Left lung (tissue), 10 donors: ENCODE measurements around the gene CCDC137. TPM values are rescaled to one million over a fixed set of nuclear protein-coding genes. Genes with fewer than 3 reads are reported as not detected.

Experiments
- ATAC-seq: fragments of 200-7000 bp; cut with Tn5 transposase; one replicate; pipeline ENCODE4 v1.9.1; 2020; ENCODE audit warnings: moderate library complexity
- DNase-seq, 4 donors: peaks; one replicate each; pipeline ENCODE4 v3.0.0-alpha.2; 2013 to 2020
- H3K27ac ChIP-seq, 2 donors: fragments of 200-600 bp; sonication (generic) in 1 of 2; one replicate each; pipeline versions ENCODE4 v1.5.0 to v1.8.0; 2020 to 2021
- H3K27me3 ChIP-seq, 2 donors: fragments of 200-600 bp; sonication (generic) in 1 of 2; one replicate each; pipeline versions ENCODE4 v1.5.0 to v1.8.0; 2020 to 2021
- H3K36me3 ChIP-seq, 2 donors: fragments of 200-600 bp; sonication (generic) in 1 of 2; one replicate each; pipeline versions ENCODE4 v1.5.0 to v1.8.0; 2020 to 2021
- H3K4me1 ChIP-seq, 2 donors: fragments of 200-600 bp; one replicate each; pipeline ENCODE4 v1.8.0; 2021
- H3K4me3 ChIP-seq, 2 donors: fragments of 200-600 bp; sonication (generic) in 1 of 2; one replicate each; pipeline versions ENCODE4 v1.5.0 to v1.8.0; 2020 to 2021; ENCODE audit warnings: mild to moderate bottlenecking in 1 of 2
- H3K9me3 ChIP-seq, 2 donors: fragments of 200-600 bp; sonication (generic) in 1 of 2; one replicate each; pipeline versions ENCODE4 v1.5.0 to v1.8.0; 2020 to 2021
- intact Hi-C, 2 donors: fragments of 100-400 bp; cut with DNase I; formaldehyde crosslinking; loops; one replicate each; pipeline versions ENCODE4 v1.11.2 to v1.14.2; 2022
- polyA plus RNA-seq, 6 donors: library from polyadenylated mRNA; unstranded; fragments of 120-200 nt; gene quantifications; one replicate each; pipeline ENCODE4 v1.2.1, GENCODE V29; 2013; ENCODE audit not compliant: insufficient read length in 6 of 6
- total RNA-seq, 2 donors: library from RNA; stranded (reverse); fragmentation: NEBNext Ultra II Directional; extraction: Animal tissue kit (Norgen Biotek cat#: 25700); gene quantifications; one replicate each; pipeline ENCODE4 v1.2.1, GENCODE V29; 2021
- TF ChIP-seq, protein P1 (sequence below), 2 donors: fragments of 200-600 bp; sonication (generic) in 1 of 2; IDR thresholded peaks; one replicate each; pipeline versions ENCODE4 v1.5.0 to v1.8.0; 2021; ENCODE audit warnings: antibody characterized with exemption in 2 of 2
- donor health status: DM: no; HTN: yes; CAD: no.
- donor health status: DM: no; HTN: no; CAD: no.

CCDC137 gene
- total and polyA plus RNA-seq, 8 donors: 14.6 to 19.9 (median 15.7) TPM

GRCh38 chr17:81646869-81647600, 19.5 kb upstream of the CCDC137 start:
- DNase-seq: peak in 1 of 4 donors; percentile 34
- no peaks in the 10 kb centered on the region for H3K9me3 ChIP-seq
- peaks cover 37 to 56% of the 10 kb centered on the region in 2 donors for H3K27me3 ChIP-seq
- H3K4me3 ChIP-seq: no peak overlapping the region
- TF ChIP-seq, protein P1, sequence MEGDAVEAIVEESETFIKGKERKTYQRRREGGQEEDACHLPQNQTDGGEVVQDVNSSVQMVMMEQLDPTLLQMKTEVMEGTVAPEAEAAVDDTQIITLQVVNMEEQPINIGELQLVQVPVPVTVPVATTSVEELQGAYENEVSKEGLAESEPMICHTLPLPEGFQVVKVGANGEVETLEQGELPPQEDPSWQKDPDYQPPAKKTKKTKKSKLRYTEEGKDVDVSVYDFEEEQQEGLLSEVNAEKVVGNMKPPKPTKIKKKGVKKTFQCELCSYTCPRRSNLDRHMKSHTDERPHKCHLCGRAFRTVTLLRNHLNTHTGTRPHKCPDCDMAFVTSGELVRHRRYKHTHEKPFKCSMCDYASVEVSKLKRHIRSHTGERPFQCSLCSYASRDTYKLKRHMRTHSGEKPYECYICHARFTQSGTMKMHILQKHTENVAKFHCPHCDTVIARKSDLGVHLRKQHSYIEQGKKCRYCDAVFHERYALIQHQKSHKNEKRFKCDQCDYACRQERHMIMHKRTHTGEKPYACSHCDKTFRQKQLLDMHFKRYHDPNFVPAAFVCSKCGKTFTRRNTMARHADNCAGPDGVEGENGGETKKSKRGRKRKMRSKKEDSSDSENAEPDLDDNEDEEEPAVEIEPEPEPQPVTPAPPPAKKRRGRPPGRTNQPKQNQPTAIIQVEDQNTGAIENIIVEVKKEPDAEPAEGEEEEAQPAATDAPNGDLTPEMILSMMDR (IDR thresholded peaks at IDR 0.05): no peak
- no peak overlapping the region for H3K27ac ChIP-seq
- H3K36me3 ChIP-seq: no peaks in the 10 kb centered on the region
- intact Hi-C loops: no loop called here
- no peaks in the 10 kb centered on the region for H3K4me1 ChIP-seq
- no peak for ATAC-seq

DNA sequence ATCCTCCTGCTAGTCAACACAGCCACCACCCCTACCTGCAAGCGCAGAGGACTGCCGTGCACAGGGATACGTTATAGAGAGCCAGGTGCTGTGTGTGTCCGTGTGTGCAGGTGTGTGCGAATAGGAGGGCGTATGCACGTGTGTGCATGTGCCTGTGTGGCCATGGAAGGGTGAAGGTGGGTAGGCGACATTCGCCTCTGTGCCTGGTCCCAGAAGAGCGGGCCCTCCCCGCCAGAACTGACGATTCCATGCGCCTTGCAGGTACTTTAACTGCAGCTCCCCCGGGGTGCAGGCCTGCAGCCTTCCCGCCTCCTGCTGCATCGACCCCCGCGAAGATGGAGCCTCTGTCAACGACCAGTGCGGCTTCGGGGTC, 18.9 kb upstream of the CCDC137 start:
- H3K4me1 ChIP-seq: peaks cover 0 to under 1% of the 10 kb centered on the region in 2 donors
- H3K36me3 ChIP-seq: no peaks in the 10 kb centered on the region
- H3K27ac ChIP-seq: no peak overlapping the region
- H3K27me3 ChIP-seq: peaks cover 37 to 56% of the 10 kb centered on the region in 2 donors
- TF ChIP-seq, protein P1 (IDR thresholded peaks at IDR 0.05): no peak
- intact Hi-C loops: no loop called here
- DNase-seq: peak in 1 of 4 donors; percentile 65
- H3K9me3 ChIP-seq: no peaks in the 10 kb centered on the region
- no peak overlapping the region for H3K4me3 ChIP-seq
- no peak for ATAC-seq

GRCh38 chr17:81648013-81648706, 18.4 kb upstream of the CCDC137 start:
- peak in 1 of 4 donors; percentile 76 for DNase-seq
- Histone ChIP-seq H3K36me3 (no peaks in the 10 kb centered on the region), H3K4me1 (peaks cover 0 to 3% of the 10 kb centered on the region in 2 donors), H3K9me3 (no peaks in the 10 kb centered on the region), H3K4me3 (no peak overlapping the region), H3K27ac (no peak overlapping the region), H3K27me3 (peaks cover 37 to 58% of the 10 kb centered on the region in 2 donors)
- ATAC-seq: no peak
- intact Hi-C loops: no loop called here
- TF ChIP-seq, protein P1 (IDR thresholded peaks at IDR 0.05): no peak

GRCh38 chr17:81648707-81649085, 17.8 kb upstream of the CCDC137 start:
- Histone ChIP-seq H3K4me1 (peaks cover 0 to 3% of the 10 kb centered on the region in 2 donors), H3K4me3 (no peak overlapping the region), H3K9me3 (no peaks in the 10 kb centered on the region), H3K27ac (no peak overlapping the region), H3K27me3 (peaks cover 37 to 64% of the 10 kb centered on the region in 2 donors), H3K36me3 (no peaks in the 10 kb centered on the region)
- ATAC-seq: no peak
- peak in 1 of 4 donors; percentile 57 for DNase-seq
- TF ChIP-seq, protein P1 (IDR thresholded peaks at IDR 0.05): no peak
- intact Hi-C loops: no loop called here

- H3K4me3 ChIP-seq: no peak overlapping the region
- DNase-seq (peak in 1 of 4 donors; percentile 47), ATAC-seq (no peak)
- no peaks in the 10 kb centered on the region for H3K36me3 ChIP-seq
- H3K27me3 ChIP-seq: peaks cover 37 to 68% of the 10 kb centered on the region in 2 donors
- H3K9me3 ChIP-seq: no peaks in the 10 kb centered on the region
- TF ChIP-seq, protein P1 (IDR thresholded peaks at IDR 0.05): no peak
- intact Hi-C loops: no loop called here
- no peak overlapping the region for H3K27ac ChIP-seq
- peaks cover 0 to 3% of the 10 kb centered on the region in 2 donors for H3K4me1 ChIP-seq
These were observed 15.6 kb upstream of the CCDC137 start for GRCh38 chr17:81650951-81651350.
